ENCODE results near the gene MRPL20.
A peak's percentile ranks its signal among the peaks of the same experiment; 100 is the strongest.

The MRPL20 gene

GRCh38 chr1:1438531-1439381, 31.7 kb upstream of the MRPL20 start:
- no peak overlapping the region for H3K4me3 ChIP-seq (ENCODE audit: control insufficient read depth, low read depth, low read length)
- no peak for DNase-seq (ENCODE audit: low read depth)
- TF ChIP-seq CTCF (conservative IDR thresholded peaks at IDR 0.05; ENCODE audit: control insufficient read depth, insufficient read depth, low read depth, low read length): no peak

- no peak overlapping the region for H3K4me3 ChIP-seq (ENCODE audit: control insufficient read depth, low read depth, low read length)
- no peak for DNase-seq (ENCODE audit: low read depth)
- no peak for TF ChIP-seq CTCF (conservative IDR thresholded peaks at IDR 0.05; ENCODE audit: control insufficient read depth, insufficient read depth, low read depth, low read length)
Observed at GRCh38 chr1:1437904-1438376, 30.8 kb upstream of the MRPL20 start.

GRCh38 chr1:1437033-1437903, 30.2 kb upstream of the MRPL20 start:
- DNase-seq (ENCODE audit: low read depth): no peak
- no peak for TF ChIP-seq CTCF (conservative IDR thresholded peaks at IDR 0.05; ENCODE audit: control insufficient read depth, insufficient read depth, low read depth, low read length)
- H3K4me3 ChIP-seq (ENCODE audit: control insufficient read depth, low read depth, low read length): no peak overlapping the region

- DNase-seq (ENCODE audit: low read depth): no peak
- TF ChIP-seq CTCF (conservative IDR thresholded peaks at IDR 0.05; ENCODE audit: control insufficient read depth, insufficient read depth, low read depth, low read length): no peak
- H3K4me3 ChIP-seq (ENCODE audit: control insufficient read depth, low read depth, low read length): no peak overlapping the region
Observed at GRCh38 chr1:1436630-1437032, 29.5 kb upstream of the MRPL20 start.

GRCh38 chr1:1435911-1436629, 29.0 kb upstream of the MRPL20 start:
- TF ChIP-seq CTCF (conservative IDR thresholded peaks at IDR 0.05; ENCODE audit: control insufficient read depth, insufficient read depth, low read depth, low read length): no peak
- peak overlapping the region; percentile 16 for H3K4me3 ChIP-seq (ENCODE audit: control insufficient read depth, low read depth, low read length)
- no peak for DNase-seq (ENCODE audit: low read depth)
